Uterus (tissue), 4 donors: ENCODE results near the gene NOL12. TPM values are rescaled to one million over a fixed set of nuclear protein-coding genes. Genes with fewer than 3 reads are reported as not detected.
"Not testable (repeated sequence)": the region's sequence is repeated elsewhere in the genome, so short reads cannot be mapped to it uniquely, and the experiment has no call there.

ENCODE experiments used
- DNase-seq, 2 donors: peaks; one replicate each; pipeline ENCODE4 v3.0.0-alpha.2; 2019 to 2020
- H3K27ac ChIP-seq, 2 donors: fragments of 200-600 bp; sonication (generic); 1 replicate in 1 of 2; 2 replicates in 1 of 2; pipeline ENCODE4 v1.5.1; 2016 to 2018
- H3K27me3 ChIP-seq, 2 donors: fragments of 200-600 bp; sonication (generic); one replicate each; pipeline ENCODE4 v1.5.1; 2018 to 2019; ENCODE audit warnings: control low read depth in 1 of 2
- H3K36me3 ChIP-seq, 2 donors: fragments of 200-600 bp; sonication (generic); one replicate each; pipeline ENCODE4 v1.5.1; 2019; ENCODE audit warnings: control low read depth in 1 of 2
- H3K4me1 ChIP-seq, 2 donors: fragments of 200-600 bp; sonication (generic); one replicate each; pipeline ENCODE4 v1.5.1; 2018 to 2019; ENCODE audit warnings: control low read depth in 1 of 2
- H3K4me3 ChIP-seq, 2 donors: fragments of 200-600 bp; sonication (generic); 1 replicate in 1 of 2; 2 replicates in 1 of 2; pipeline ENCODE4 v1.5.1; 2018 to 2019; ENCODE audit warnings: mild to moderate bottlenecking in 1 of 2
- H3K9me3 ChIP-seq, 2 donors: fragments of 200-600 bp; sonication (generic); one replicate each; pipeline ENCODE4 v1.5.1; 2019; ENCODE audit warnings: control low read depth in 1 of 2
- CTCF ChIP-seq, 4 experiments: fragments of 200-600 bp in 2 of 4; fragments of 450-650 bp in 2 of 4; sonication (generic) in 2 of 4; IDR thresholded peaks; one replicate each; pipeline ENCODE4 v1.5.1; 2016 to 2019; ENCODE audit warnings: antibody characterized with exemption in 4 of 4, mild to moderate bottlenecking in 2 of 4, moderate library complexity in 1 of 4
- POLR2A ChIP-seq, 2 donors: fragments of 450-650 bp; IDR thresholded peaks; one replicate each; pipeline ENCODE4 v1.6.1; 2016; ENCODE audit warnings: antibody characterized with exemption in 2 of 2, mild to moderate bottlenecking in 1 of 2, moderate library complexity in 1 of 2
- intact Hi-C: fragments of 100-400 bp; cut with DNase I; formaldehyde crosslinking; loops from one replicate; pipeline ENCODE4 v1.15.1; 2023; ENCODE audit warnings: low total_unique reads
- total RNA-seq, 4 donors: library from RNA; depleted of rRNA in 3 of 4; stranded (reverse); fragments of >200 nt in 3 of 4; gene quantifications; one replicate each; pipeline versions ENCODE4 v1.1.0 to v1.2.4, GENCODE V29; 2014 to 2023
- donor health status: DM: yes; HTN: yes; CAD: no.

Gene NOL12
- total RNA-seq, 4 donors from 2014 or later = 11.8 to 74.3 (median 20.9) TPM

GRCh38 chr22:37715760-37716159, 29.6 kb downstream of the NOL12 start:
- intact Hi-C loops = no loop called here
- H3K4me3 ChIP-seq = no peak overlapping the region
- H3K36me3 ChIP-seq = no peaks in the 10 kb centered on the region
- no peak overlapping the region for H3K27ac ChIP-seq
- TF ChIP-seq CTCF (IDR thresholded peaks at IDR 0.05) (no peak), POLR2A (IDR thresholded peaks at IDR 0.05) (no peak)
- no peaks in the 10 kb centered on the region for H3K9me3 ChIP-seq
- no peaks in the 10 kb centered on the region for H3K27me3 ChIP-seq
- no peaks in the 10 kb centered on the region for H3K4me1 ChIP-seq
- DNase-seq = no peak

GRCh38 chr22:37716708-37717107, 30.6 kb downstream of the NOL12 start:
- no peaks in the 10 kb centered on the region for H3K36me3 ChIP-seq
- no peaks in the 10 kb centered on the region for H3K27me3 ChIP-seq
- intact Hi-C loops = no loop called here
- no peak for DNase-seq
- H3K4me3 ChIP-seq = no peak overlapping the region
- H3K27ac ChIP-seq = no peak overlapping the region
- H3K9me3 ChIP-seq = no peaks in the 10 kb centered on the region
- no peak for TF ChIP-seq POLR2A (IDR thresholded peaks at IDR 0.05)
- no peak for TF ChIP-seq CTCF (IDR thresholded peaks at IDR 0.05)
- no peaks in the 10 kb centered on the region for H3K4me1 ChIP-seq

GRCh38 chr22:37717235-37717634, 31.1 kb downstream of the NOL12 start:
- H3K27me3 ChIP-seq, H3K4me1 ChIP-seq, H3K4me3 ChIP-seq, DNase-seq, H3K9me3 ChIP-seq, H3K36me3 ChIP-seq, H3K27ac ChIP-seq, intact Hi-C loops: not testable (repeated sequence)

- intact Hi-C loops, H3K4me1 ChIP-seq, H3K9me3 ChIP-seq, DNase-seq, H3K27ac ChIP-seq, H3K4me3 ChIP-seq, H3K27me3 ChIP-seq, H3K36me3 ChIP-seq: not testable (repeated sequence)
Measured at GRCh38 chr22:37717746-37718305, 31.7 kb downstream of the NOL12 start.

- Histone ChIP-seq H3K27ac (no peak overlapping the region), H3K27me3 (no peaks in the 10 kb centered on the region), H3K4me1 (peaks cover 0 to 4% of the 10 kb centered on the region in 2 donors), H3K9me3 (no peaks in the 10 kb centered on the region), H3K36me3 (no peaks in the 10 kb centered on the region), H3K4me3 (no peak overlapping the region)
- intact Hi-C loops = no loop called here
- DNase-seq = no peak
- no peak for TF ChIP-seq CTCF (IDR thresholded peaks at IDR 0.05)
- no peak for TF ChIP-seq POLR2A (IDR thresholded peaks at IDR 0.05)
Measured at GRCh38 chr22:37725551-37726240, 39.6 kb downstream of the NOL12 start.

- Histone ChIP-seq H3K4me1 (peaks cover 0 to 4% of the 10 kb centered on the region in 2 donors), H3K9me3 (no peaks in the 10 kb centered on the region), H3K27me3 (no peaks in the 10 kb centered on the region), H3K36me3 (no peaks in the 10 kb centered on the region), H3K4me3 (no peak overlapping the region), H3K27ac (no peak overlapping the region)
- no peak for DNase-seq
- TF ChIP-seq POLR2A (IDR thresholded peaks at IDR 0.05) (no peak), CTCF (IDR thresholded peaks at IDR 0.05) (no peak)
- intact Hi-C loops = no loop called here
Measured at GRCh38 chr22:37726241-37726887, 40.2 kb downstream of the NOL12 start.
